A549 (cell line): Measurements from ENCODE around the gene CHID1. TPM values are rescaled to one million over a fixed set of nuclear protein-coding genes. Genes with fewer than 3 reads are reported as not detected.

ENCODE experiments used
- ATAC-seq, 2 experiments: fragments of 200-7000 bp in 1 of 2; fragments of >200 bp in 1 of 2; cut with Nextera tagmentation in 1 of 2; cut with Tn5 transposase in 1 of 2; 3 replicates each; pipeline versions ENCODE4 v1.8.0 to v1.9.1; 2018 to 2020; ENCODE audit warnings: mild to moderate bottlenecking in 1 of 2, moderate library complexity in 1 of 2
- CTCF ChIA-PET: fragments of 300-600 bp; sonication (Branson Sonifier 250); formaldehyde crosslinking; extraction: SDS; loops from one replicate; lab custom pipeline; 2021; ENCODE audit warnings: antibody characterized with exemption, inconsistent platforms; lab: Yijun Ruan, JAX
- POLR2A ChIA-PET: fragments of 350-600 bp; formaldehyde crosslinking; extraction: SDS; loops from one replicate; lab custom pipeline; 2021; ENCODE audit warnings: antibody characterized with exemption, inconsistent platforms; lab: Yijun Ruan, JAX
- DNase-seq, 2 experiments: peaks; one replicate each; pipeline versions ENCODE4 v3.0.0 to v3.0.0-alpha.2; 2011 to 2016; ENCODE audit warnings: low read depth in 1 of 2, low spot score in 1 of 2
- FAIRE-seq: peaks from 2 replicates; lab custom pipeline; 2011; peaks lifted over from hg19 to GRCh38; lab: Jason Lieb, UNC
- H3K27ac ChIP-seq, 2 experiments: fragments of >200 bp; sonication (Bioruptor Twin); formaldehyde crosslinking; 3 replicates each; pipeline ENCODE4 v1.5.1; 2016 to 2017
- H3K4me1 ChIP-seq: fragments of >200 bp; sonication (Bioruptor Twin); formaldehyde crosslinking; 3 replicates; pipeline ENCODE4 v1.6.1; 2016
- H3K4me2 ChIP-seq: fragments of >200 bp; sonication (Bioruptor Twin); formaldehyde crosslinking; 3 replicates; pipeline ENCODE4 v1.6.1; 2016
- H3K4me3 ChIP-seq: fragments of >200 bp; sonication (Bioruptor Twin); formaldehyde crosslinking; 3 replicates; pipeline ENCODE4 v1.5.1; 2016
- H3K9me3 ChIP-seq: fragments of >200 bp; sonication (Bioruptor Twin); formaldehyde crosslinking; 3 replicates; pipeline ENCODE4 v1.6.1; 2016
- CBX2 ChIP-seq: fragments of 200-600 bp; sonication (generic); IDR thresholded peaks from 2 replicates; pipeline ENCODE4 v1.6.1; 2016; ENCODE audit warnings: low read depth, mild to moderate bottlenecking, borderline replicate concordance
- CHD2 ChIP-seq: fragments of 150-350 bp; IDR thresholded peaks from 2 replicates; pipeline ENCODE4 v1.6.1; 2014; ENCODE audit warnings: low read length; ENCODE audit not compliant: partially characterized antibody
- CHD4 ChIP-seq: fragments of 200-600 bp; sonication (generic); IDR thresholded peaks from 2 replicates; pipeline ENCODE4 v1.6.1; 2016; ENCODE audit warnings: antibody characterized with exemption, mild to moderate bottlenecking, borderline replicate concordance
- HEYL ChIP-seq: fragments of 250-450 bp; sonication (Bioruptor Pico); IDR thresholded peaks from 2 replicates; pipeline ENCODE4 v1.8.0; 2021; ENCODE audit warnings: mild to moderate bottlenecking, moderate library complexity
- HOXB5 ChIP-seq: fragments of 250-450 bp; sonication (Bioruptor Pico); IDR thresholded peaks from 2 replicates; pipeline ENCODE4 v1.5.0; 2020; ENCODE audit warnings: mild to moderate bottlenecking, moderate library complexity
- JUN ChIP-seq, 2 experiments: fragments of >200 bp; sonication (Bioruptor Twin); formaldehyde crosslinking; IDR thresholded peaks; 2 replicates in 1 of 2; 3 replicates in 1 of 2; pipeline ENCODE4 v1.6.1; 2016 to 2017
- KDM1A ChIP-seq: fragments of 200-600 bp; sonication (generic); IDR thresholded peaks from 2 replicates; pipeline ENCODE4 v1.6.1; 2016; ENCODE audit warnings: low read depth, mild to moderate bottlenecking
- MAFK ChIP-seq: fragments of 450-650 bp; IDR thresholded peaks from 2 replicates; pipeline ENCODE4 v1.6.1; 2014; ENCODE audit not compliant: partially characterized antibody
- MYC ChIP-seq: IDR thresholded peaks from 2 replicates; pipeline ENCODE4 v1.6.1; 2012; ENCODE audit warnings: mild to moderate bottlenecking, inconsistent platforms, low read length, improper control_type of control experiment, borderline replicate concordance
- POLR2AphosphoS2 ChIP-seq: conservative IDR thresholded peaks from 2 replicates; pipeline ENCODE4 v1.6.1; 2012; ENCODE audit warnings: low read length, improper control_type of control experiment, inconsistent platforms
- RNF2 ChIP-seq: fragments of 200-600 bp; sonication (generic); IDR thresholded peaks from 2 replicates; pipeline ENCODE4 v1.6.1; 2016; ENCODE audit warnings: low read depth, mild to moderate bottlenecking, antibody characterized with exemption, moderate library complexity, borderline replicate concordance
- SREBF2 ChIP-seq: fragments of 450-650 bp; IDR thresholded peaks from 2 replicates; pipeline ENCODE4 v1.6.1; 2014; ENCODE audit warnings: mild to moderate bottlenecking, moderate library complexity
- TFCP2L1 ChIP-seq: fragments of 250-450 bp; sonication (Bioruptor Pico); IDR thresholded peaks from 2 replicates; pipeline ENCODE4 v1.5.0; 2021; ENCODE audit warnings: mild to moderate bottlenecking
- ZC3H11A ChIP-seq: fragments of 450-650 bp; IDR thresholded peaks from 2 replicates; pipeline ENCODE4 v1.6.1; 2014; ENCODE audit warnings: antibody characterized with exemption, mild to moderate bottlenecking
- ZNF302 ChIP-seq: fragments of 250-450 bp; sonication (Bioruptor Pico); IDR thresholded peaks from 2 replicates; pipeline ENCODE4 v1.9.0; 2021; ENCODE audit warnings: inconsistent platforms, mild to moderate bottlenecking, moderate library complexity
- WGBS: methylation state at CpG from one replicate; pipeline ENCODE4 v1.1.6; 2017; ENCODE audit errors: missing lambda C conversion rate; 5-methylcytosine and 5-hydroxymethylcytosine counted together
- polyA plus RNA-seq, 4 experiments: library from polyadenylated mRNA; depleted of rRNA in 3 of 4; stranded (reverse); fragments of >200 nt; fragmentation: RNase III in 1 of 4; extraction: RNeasy Plus Mini Kit Qiagen cat#74134 plus additional on column Dnase treatment in 1 of 4; gene quantifications; 2 replicates in 3 of 4; 3 replicates in 1 of 4; pipeline ENCODE4 v1.2.3, GENCODE V29; 2011 to 2017
- TF ChIP-seq, protein P1 (sequence below): fragments of 200-600 bp; sonication (generic); IDR thresholded peaks from 2 replicates; pipeline ENCODE4 v1.6.1; 2016; ENCODE audit warnings: antibody characterized with exemption, mild to moderate bottlenecking, moderate library complexity
- TF ChIP-seq, protein P2 (sequence below): fragments of 250-450 bp; sonication (Bioruptor Pico); IDR thresholded peaks from 2 replicates; pipeline ENCODE4 v1.5.0; 2021; ENCODE audit warnings: mild to moderate bottlenecking, moderate library complexity, borderline replicate concordance
- TF ChIP-seq, protein P3 (sequence below): fragments of >200 bp; sonication (Bioruptor Twin); formaldehyde crosslinking; IDR thresholded peaks from 3 replicates; pipeline ENCODE4 v1.5.1; 2016
- TF ChIP-seq, protein P4 (sequence below): fragments of >200 bp; sonication (Bioruptor Twin); formaldehyde crosslinking; IDR thresholded peaks from 2 replicates; pipeline ENCODE4 v1.6.1; 2016
- TF ChIP-seq, protein P5 (sequence below): fragments of 150-350 bp; IDR thresholded peaks from 2 replicates; pipeline ENCODE4 v1.6.1; 2014; ENCODE audit warnings: low read depth, mild to moderate bottlenecking, low read length
- TF ChIP-seq, protein P6 (sequence below): fragments of 250-450 bp; sonication (Bioruptor Pico); IDR thresholded peaks from 2 replicates; pipeline ENCODE4 v1.5.0; 2020; ENCODE audit warnings: low read depth, mild to moderate bottlenecking, moderate library complexity

The CHID1 gene
- polyA plus RNA-seq, 2 of the 4 experiments (the other 2 are of a cell fraction): 53.8 to 70.6 TPM

DNA sequence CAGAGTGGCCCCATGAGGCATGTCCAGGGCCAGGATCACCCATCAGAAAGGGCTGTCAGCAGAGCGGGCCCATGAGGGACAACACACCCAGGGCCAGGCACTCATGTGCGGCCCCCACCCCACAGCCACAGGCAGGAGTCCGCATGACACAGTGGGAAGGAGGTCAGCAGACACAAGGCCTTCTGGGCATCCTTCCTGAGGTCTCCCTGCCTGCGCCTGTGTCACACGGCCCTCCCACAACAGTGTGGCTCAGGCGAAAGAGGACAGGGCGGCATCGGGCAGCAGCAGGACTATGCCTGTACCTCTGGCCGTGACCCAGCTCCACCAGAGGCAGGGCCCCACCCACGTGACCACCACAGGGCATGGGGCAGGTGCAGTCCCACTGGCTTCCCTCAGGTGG is 27.1 kb downstream of the CHID1 start:
- no peak overlapping the region for H3K4me2 ChIP-seq
- POLR2A ChIA-PET: no interaction called here
- TF ChIP-seq TFCP2L1 (no peak), SREBF2 (no peak), ZC3H11A (no peak)
- TF ChIP-seq, protein P1, sequence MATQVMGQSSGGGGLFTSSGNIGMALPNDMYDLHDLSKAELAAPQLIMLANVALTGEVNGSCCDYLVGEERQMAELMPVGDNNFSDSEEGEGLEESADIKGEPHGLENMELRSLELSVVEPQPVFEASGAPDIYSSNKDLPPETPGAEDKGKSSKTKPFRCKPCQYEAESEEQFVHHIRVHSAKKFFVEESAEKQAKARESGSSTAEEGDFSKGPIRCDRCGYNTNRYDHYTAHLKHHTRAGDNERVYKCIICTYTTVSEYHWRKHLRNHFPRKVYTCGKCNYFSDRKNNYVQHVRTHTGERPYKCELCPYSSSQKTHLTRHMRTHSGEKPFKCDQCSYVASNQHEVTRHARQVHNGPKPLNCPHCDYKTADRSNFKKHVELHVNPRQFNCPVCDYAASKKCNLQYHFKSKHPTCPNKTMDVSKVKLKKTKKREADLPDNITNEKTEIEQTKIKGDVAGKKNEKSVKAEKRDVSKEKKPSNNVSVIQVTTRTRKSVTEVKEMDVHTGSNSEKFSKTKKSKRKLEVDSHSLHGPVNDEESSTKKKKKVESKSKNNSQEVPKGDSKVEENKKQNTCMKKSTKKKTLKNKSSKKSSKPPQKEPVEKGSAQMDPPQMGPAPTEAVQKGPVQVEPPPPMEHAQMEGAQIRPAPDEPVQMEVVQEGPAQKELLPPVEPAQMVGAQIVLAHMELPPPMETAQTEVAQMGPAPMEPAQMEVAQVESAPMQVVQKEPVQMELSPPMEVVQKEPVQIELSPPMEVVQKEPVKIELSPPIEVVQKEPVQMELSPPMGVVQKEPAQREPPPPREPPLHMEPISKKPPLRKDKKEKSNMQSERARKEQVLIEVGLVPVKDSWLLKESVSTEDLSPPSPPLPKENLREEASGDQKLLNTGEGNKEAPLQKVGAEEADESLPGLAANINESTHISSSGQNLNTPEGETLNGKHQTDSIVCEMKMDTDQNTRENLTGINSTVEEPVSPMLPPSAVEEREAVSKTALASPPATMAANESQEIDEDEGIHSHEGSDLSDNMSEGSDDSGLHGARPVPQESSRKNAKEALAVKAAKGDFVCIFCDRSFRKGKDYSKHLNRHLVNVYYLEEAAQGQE: no peak
- TF ChIP-seq, protein P2, sequence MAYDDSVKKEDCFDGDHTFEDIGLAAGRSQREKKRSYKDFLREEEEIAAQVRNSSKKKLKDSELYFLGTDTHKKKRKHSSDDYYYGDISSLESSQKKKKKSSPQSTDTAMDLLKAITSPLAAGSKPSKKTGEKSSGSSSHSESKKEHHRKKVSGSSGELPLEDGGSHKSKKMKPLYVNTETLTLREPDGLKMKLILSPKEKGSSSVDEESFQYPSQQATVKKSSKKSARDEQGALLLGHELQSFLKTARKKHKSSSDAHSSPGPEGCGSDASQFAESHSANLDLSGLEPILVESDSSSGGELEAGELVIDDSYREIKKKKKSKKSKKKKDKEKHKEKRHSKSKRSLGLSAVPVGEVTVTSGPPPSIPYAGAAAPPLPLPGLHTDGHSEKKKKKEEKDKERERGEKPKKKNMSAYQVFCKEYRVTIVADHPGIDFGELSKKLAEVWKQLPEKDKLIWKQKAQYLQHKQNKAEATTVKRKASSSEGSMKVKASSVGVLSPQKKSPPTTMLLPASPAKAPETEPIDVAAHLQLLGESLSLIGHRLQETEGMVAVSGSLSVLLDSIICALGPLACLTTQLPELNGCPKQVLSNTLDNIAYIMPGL (CRISPR knock-in tag): no peak
- FAIRE-seq: no peak
- CTCF ChIA-PET: interaction anchor here (1.4 kb wide), 1 partner anchor 9 kb away, joined by 6 read pairs; no protein-coding TSS in a partner anchor
- H3K4me3 ChIP-seq: no peak overlapping the region
- WGBS: 85% methylated on average over 7 of the region's 10 CpGs
- no peaks in the 10 kb centered on the region for H3K4me1 ChIP-seq
- no peaks in the 10 kb centered on the region for H3K9me3 ChIP-seq
- no peak overlapping the region for H3K27ac ChIP-seq
- DNase-seq: no peak
- peak in 1 of 2 experiments; percentile 13; a peak in 2 of 6 replicates for ATAC-seq

DNA sequence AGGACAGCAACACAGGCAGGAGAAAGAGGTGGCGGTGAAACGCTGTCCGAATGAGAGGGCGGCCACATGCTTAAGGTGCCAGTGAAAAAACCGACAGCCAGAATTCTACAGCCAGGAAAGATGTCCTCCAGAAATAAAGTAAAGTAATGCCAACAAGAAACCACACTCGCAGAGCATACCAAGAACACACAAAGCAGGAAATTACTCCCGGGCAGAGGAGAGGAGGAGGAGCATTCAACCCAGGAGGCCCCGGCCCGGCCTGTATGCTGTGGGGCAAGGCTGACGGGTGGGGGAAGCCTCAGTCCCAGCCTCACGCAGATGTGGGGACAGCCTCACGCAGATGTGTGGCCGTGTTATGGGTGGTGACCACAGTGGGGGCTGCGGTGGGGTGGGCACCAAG is 28.0 kb downstream of the CHID1 start:
- DNase-seq (no peak), ATAC-seq (no peak), FAIRE-seq (no peak)
- POLR2A ChIA-PET: no interaction called here
- no peaks in the 10 kb centered on the region for H3K9me3 ChIP-seq
- no peak overlapping the region for H3K27ac ChIP-seq
- CTCF ChIA-PET: interaction anchor here (0.8 to 0.9 kb wide), 2 partner anchors 11 to 34 kb away, joined by 3 to 4 read pairs; no protein-coding TSS in a partner anchor
- no peak overlapping the region for H3K4me3 ChIP-seq
- no peak overlapping the region for H3K4me2 ChIP-seq
- WGBS: 91% methylated on average over 12 of the region's 14 CpGs
- no peaks in the 10 kb centered on the region for H3K4me1 ChIP-seq
- TF ChIP-seq MYC: no peak
- TF ChIP-seq, protein P3, sequence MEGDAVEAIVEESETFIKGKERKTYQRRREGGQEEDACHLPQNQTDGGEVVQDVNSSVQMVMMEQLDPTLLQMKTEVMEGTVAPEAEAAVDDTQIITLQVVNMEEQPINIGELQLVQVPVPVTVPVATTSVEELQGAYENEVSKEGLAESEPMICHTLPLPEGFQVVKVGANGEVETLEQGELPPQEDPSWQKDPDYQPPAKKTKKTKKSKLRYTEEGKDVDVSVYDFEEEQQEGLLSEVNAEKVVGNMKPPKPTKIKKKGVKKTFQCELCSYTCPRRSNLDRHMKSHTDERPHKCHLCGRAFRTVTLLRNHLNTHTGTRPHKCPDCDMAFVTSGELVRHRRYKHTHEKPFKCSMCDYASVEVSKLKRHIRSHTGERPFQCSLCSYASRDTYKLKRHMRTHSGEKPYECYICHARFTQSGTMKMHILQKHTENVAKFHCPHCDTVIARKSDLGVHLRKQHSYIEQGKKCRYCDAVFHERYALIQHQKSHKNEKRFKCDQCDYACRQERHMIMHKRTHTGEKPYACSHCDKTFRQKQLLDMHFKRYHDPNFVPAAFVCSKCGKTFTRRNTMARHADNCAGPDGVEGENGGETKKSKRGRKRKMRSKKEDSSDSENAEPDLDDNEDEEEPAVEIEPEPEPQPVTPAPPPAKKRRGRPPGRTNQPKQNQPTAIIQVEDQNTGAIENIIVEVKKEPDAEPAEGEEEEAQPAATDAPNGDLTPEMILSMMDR: no peak
- TF ChIP-seq, protein P4, sequence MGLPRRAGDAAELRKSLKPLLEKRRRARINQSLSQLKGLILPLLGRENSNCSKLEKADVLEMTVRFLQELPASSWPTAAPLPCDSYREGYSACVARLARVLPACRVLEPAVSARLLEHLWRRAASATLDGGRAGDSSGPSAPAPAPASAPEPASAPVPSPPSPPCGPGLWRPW: no peak
- no peak for TF ChIP-seq ZNF302 (CRISPR knock-in tag)
- TF ChIP-seq HOXB5 (CRISPR knock-in tag): no peak
- no peak for TF ChIP-seq POLR2AphosphoS2
- no peak for TF ChIP-seq CBX2

DNA sequence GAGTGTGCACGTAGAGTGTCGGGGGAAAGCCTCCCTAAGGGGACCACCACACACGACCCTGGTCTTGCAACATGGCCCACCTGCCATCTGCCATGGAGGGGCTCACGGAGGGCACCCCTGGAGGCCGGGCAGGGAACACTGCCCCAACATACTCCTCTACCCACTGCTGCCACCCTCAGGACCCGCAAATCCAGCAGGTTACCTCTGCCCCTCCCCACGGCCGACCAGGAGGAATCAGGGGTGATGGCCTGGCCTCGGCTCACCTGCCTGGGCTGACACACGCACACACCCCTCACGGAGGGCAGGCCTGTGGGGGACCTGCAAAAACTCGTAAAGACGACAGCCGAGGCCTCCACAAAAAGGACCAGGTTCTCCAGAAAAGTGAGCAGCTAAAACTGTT is 30.2 kb downstream of the CHID1 start:
- Histone ChIP-seq H3K4me2 (no peak overlapping the region), H3K4me3 (no peak overlapping the region), H3K9me3 (no peaks in the 10 kb centered on the region), H3K27ac (no peak overlapping the region), H3K4me1 (no peaks in the 10 kb centered on the region)
- 89% methylated on average over 9 of the region's 14 CpGs for WGBS
- no peak for FAIRE-seq
- ATAC-seq: 0 out of 6 replicates have a peak, but pooled peaks of 1 of the 2 experiments have one; percentile 17
- CTCF ChIA-PET: interaction anchor here (1.5 kb wide), 1 partner anchor 170 kb away, joined by 4 read pairs; no protein-coding TSS in a partner anchor
- POLR2A ChIA-PET: no interaction called here
- no peak for DNase-seq
- TF ChIP-seq JUN (IDR thresholded peaks at IDR 0.05): no peak
- no peak for TF ChIP-seq HEYL (CRISPR knock-in tag)
- TF ChIP-seq CHD2: no peak
- TF ChIP-seq, protein P5, sequence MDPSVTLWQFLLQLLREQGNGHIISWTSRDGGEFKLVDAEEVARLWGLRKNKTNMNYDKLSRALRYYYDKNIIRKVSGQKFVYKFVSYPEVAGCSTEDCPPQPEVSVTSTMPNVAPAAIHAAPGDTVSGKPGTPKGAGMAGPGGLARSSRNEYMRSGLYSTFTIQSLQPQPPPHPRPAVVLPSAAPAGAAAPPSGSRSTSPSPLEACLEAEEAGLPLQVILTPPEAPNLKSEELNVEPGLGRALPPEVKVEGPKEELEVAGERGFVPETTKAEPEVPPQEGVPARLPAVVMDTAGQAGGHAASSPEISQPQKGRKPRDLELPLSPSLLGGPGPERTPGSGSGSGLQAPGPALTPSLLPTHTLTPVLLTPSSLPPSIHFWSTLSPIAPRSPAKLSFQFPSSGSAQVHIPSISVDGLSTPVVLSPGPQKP: no peak
- TF ChIP-seq, protein P6, sequence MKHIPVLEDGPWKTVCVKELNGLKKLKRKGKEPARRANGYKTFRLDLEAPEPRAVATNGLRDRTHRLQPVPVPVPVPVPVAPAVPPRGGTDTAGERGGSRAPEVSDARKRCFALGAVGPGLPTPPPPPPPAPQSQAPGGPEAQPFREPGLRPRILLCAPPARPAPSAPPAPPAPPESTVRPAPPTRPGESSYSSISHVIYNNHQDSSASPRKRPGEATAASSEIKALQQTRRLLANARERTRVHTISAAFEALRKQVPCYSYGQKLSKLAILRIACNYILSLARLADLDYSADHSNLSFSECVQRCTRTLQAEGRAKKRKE: no peak
- TF ChIP-seq CHD4: no peak
- TF ChIP-seq KDM1A: no peak
- TF ChIP-seq MAFK: no peak
- no peak for TF ChIP-seq RNF2
- TF ChIP-seq, protein P2 (CRISPR knock-in tag): no peak
- no peak for TF ChIP-seq TFCP2L1
